GM12878 (cell line): ENCODE measurements around the gene KRTAP19-5. TPM values are rescaled to one million over a fixed set of nuclear protein-coding genes. Genes with fewer than 3 reads are reported as not detected.

ENCODE experiments used
- ATAC-seq: fragments of 200-7000 bp; cut with Tn5 transposase; 3 replicates; pipeline ENCODE4 v1.9.1; 2020; ENCODE audit warnings: mild to moderate bottlenecking, moderate library complexity
- BruUV-seq: library from RNA; stranded (reverse); fragments of 400-500 nt; replicated peaks from 2 replicates; lab custom pipeline; 2021; lab: Mats Ljungman, UMichigan
- CTCF ChIA-PET: fragments of 300-600 bp; sonication (Branson Sonifier 250); formaldehyde crosslinking; extraction: SDS; loops from one replicate; lab custom pipeline; 2021; ENCODE audit warnings: inconsistent platforms; lab: Yijun Ruan, JAX
- POLR2A ChIA-PET: fragments of 350-600 bp; formaldehyde crosslinking; extraction: SDS; loops from one replicate; lab custom pipeline; 2021; ENCODE audit warnings: inconsistent platforms; lab: Charles Lee
- RAD21 ChIA-PET: fragments of 300-600 bp; sonication (Branson Sonifier 250); formaldehyde crosslinking; loops from one replicate; lab custom pipeline; 2023; ENCODE audit warnings: antibody characterized with exemption; ENCODE audit not compliant: unreplicated experiment; lab: Charles Lee
- SMC1A ChIA-PET: fragments of 300-600 bp; sonication (Branson Sonifier 250); formaldehyde crosslinking; loops from one replicate; lab custom pipeline; 2023; ENCODE audit not compliant: unreplicated experiment, uncharacterized antibody; lab: Charles Lee
- DNase-seq: peaks from one replicate; pipeline ENCODE4 v3.0.0-alpha.2; 2011; ENCODE audit warnings: low read depth, low spot score
- FAIRE-seq: peaks from 3 replicates; lab custom pipeline; 2011; peaks lifted over from hg19 to GRCh38; lab: Jason Lieb, UNC
- H2AFZ ChIP-seq: 2 replicates; pipeline ENCODE4 v1.6.0; 2011; ENCODE audit warnings: low read depth, low read length, control low read depth; ENCODE audit not compliant: control insufficient read depth
- H3K27ac ChIP-seq: 2 replicates; pipeline ENCODE4 v1.5.1; 2011; ENCODE audit warnings: control low read depth; ENCODE audit not compliant: control insufficient read depth, insufficient read depth
- H3K27me3 ChIP-seq, 2 experiments: replicated peaks in 1 of 2; 2 replicates each; pipeline versions ENCODE4 v1.6.0 to v1.6.1; 2011; ENCODE audit warnings: low read length in 1 of 2; ENCODE audit not compliant: control insufficient read depth in 2 of 2, insufficient read depth in 2 of 2
- H3K36me3 ChIP-seq, 2 experiments: 2 replicates each; pipeline ENCODE4 v1.5.1; 2011; ENCODE audit warnings: low read length in 1 of 2; ENCODE audit not compliant: control insufficient read depth in 2 of 2, insufficient read depth in 2 of 2
- H3K4me1 ChIP-seq: 2 replicates; pipeline ENCODE4 v1.6.1; 2011; ENCODE audit warnings: mild to moderate bottlenecking, low read length, moderate library complexity, mixed read lengths; ENCODE audit not compliant: control insufficient read depth, insufficient read depth
- H3K4me2 ChIP-seq: 2 replicates; pipeline ENCODE4 v1.6.0; 2011; ENCODE audit warnings: control low read depth; ENCODE audit not compliant: control insufficient read depth, insufficient read depth
- H3K4me3 ChIP-seq: fragments of 200-600 bp; sonication (generic); 2 replicates; pipeline ENCODE4 v1.5.1; 2016
- H3K79me2 ChIP-seq: 2 replicates; pipeline ENCODE4 v1.6.0; 2011; ENCODE audit warnings: low read length; ENCODE audit not compliant: control insufficient read depth, insufficient read depth
- H3K9ac ChIP-seq: 2 replicates; pipeline ENCODE4 v1.8.0; 2011; ENCODE audit warnings: low read length, control low read depth, mixed read lengths; ENCODE audit not compliant: control insufficient read depth, insufficient read depth
- H3K9me3 ChIP-seq: replicated peaks from 3 replicates; pipeline ENCODE4 v1.5.1; 2011; ENCODE audit warnings: mild to moderate bottlenecking, low read length; ENCODE audit not compliant: control insufficient read depth, insufficient read depth
- H4K20me1 ChIP-seq: 2 replicates; pipeline ENCODE4 v1.6.0; 2011; ENCODE audit not compliant: control insufficient read depth, insufficient read depth
- BCL11A ChIP-seq: IDR thresholded peaks from 2 replicates; pipeline ENCODE4 v1.6.1; 2011; ENCODE audit warnings: low read depth, low read length
- CEBPB ChIP-seq, 2 experiments: fragments of 150-350 bp in 1 of 2; IDR thresholded peaks; 2 replicates each; pipeline ENCODE4 v1.6.1; 2012 to 2014; ENCODE audit warnings: low read depth in 2 of 2, low read length in 2 of 2, borderline replicate concordance in 1 of 2, inconsistent platforms in 1 of 2
- EP300 ChIP-seq, 2 experiments: fragments of 150-350 bp in 1 of 2; IDR thresholded peaks; 2 replicates each; pipeline ENCODE4 v1.6.1; 2011 to 2012; ENCODE audit warnings: low read depth in 2 of 2, low read length in 2 of 2, borderline replicate concordance in 1 of 2, improper control_type of control experiment in 1 of 2, inconsistent platforms in 1 of 2; ENCODE audit not compliant: control insufficient read depth in 1 of 2
- KDM1A ChIP-seq: fragments of 200-600 bp; sonication (generic); IDR thresholded peaks from 2 replicates; pipeline ENCODE4 v1.6.1; 2016; ENCODE audit warnings: borderline replicate concordance
- PAX5 ChIP-seq: IDR thresholded peaks from 2 replicates; pipeline ENCODE4 v1.6.1; 2011; ENCODE audit warnings: low read depth, low read length, borderline replicate concordance
- RAD21 ChIP-seq: IDR thresholded peaks from 2 replicates; pipeline ENCODE4 v1.6.1; 2011; ENCODE audit warnings: mild to moderate bottlenecking, low read depth, low read length, moderate library complexity; ENCODE audit not compliant: insufficient read depth
- SUPT20H ChIP-seq: IDR thresholded peaks from 2 replicates; pipeline ENCODE4 v1.6.1; 2011; ENCODE audit warnings: low read depth, mild to moderate bottlenecking, low read length, moderate library complexity, borderline replicate concordance; ENCODE audit not compliant: control insufficient read depth
- SUZ12 ChIP-seq: fragments of 200-600 bp; sonication (generic); IDR thresholded peaks from one replicate; pipeline ENCODE4 v1.6.1; 2018; ENCODE audit warnings: antibody characterized with exemption, mild to moderate bottlenecking; ENCODE audit not compliant: unreplicated experiment
- WGBS: methylation state at CpG from one replicate; pipeline ENCODE4 v1.1.6; 2016; ENCODE audit warnings: low lambda C conversion rate; ENCODE audit not compliant: insufficient replicate concordance, insufficient coverage; ENCODE audit errors: missing lambda C conversion rate; 5-methylcytosine and 5-hydroxymethylcytosine counted together
- in situ Hi-C: fragments of 300-500 bp; cut with MboI; formaldehyde crosslinking; loops from 9 replicates; pipeline ENCODE4 v1.14.3; 2018; ENCODE audit warnings: mixed read lengths
- intact Hi-C: fragments of 100-400 bp; cut with micrococcal nuclease; formaldehyde crosslinking; loops from one replicate; pipeline ENCODE4 v1.14.2; 2022; ENCODE audit not compliant: unreplicated experiment
- polyA plus RNA-seq, 11 experiments: library from polyadenylated mRNA; depleted of rRNA in 4 of 11; unstranded in 6 of 11; stranded (reverse) in 5 of 11; fragments of >200 nt; fragmentation: Nextera tagmentation in 4 of 11; fragmentation: Illumina TruSeq in 1 of 11; extraction: Ambion mirVana in 4 of 11; extraction: Trizol in 1 of 11; gene quantifications; 1 replicate in 1 of 11; 2 replicates in 10 of 11; pipeline versions ENCODE4 v1.2.1 to v1.2.3, GENCODE V29; 2011 to 2016; ENCODE audit warnings: inconsistent platforms in 2 of 11, missing spikeins in 2 of 11, low read depth in 1 of 11
- total RNA-seq, 4 experiments: library from RNA; depleted of rRNA in 3 of 4; stranded (reverse); fragments of >200 nt in 3 of 4; fragmentation: Illumina TruSeq in 1 of 4; extraction: Trizol in 1 of 4; gene quantifications; 2 replicates each; pipeline versions ENCODE4 v1.2.1 to v1.2.3, GENCODE V29; 2013 to 2021
- TF ChIP-seq, protein P1 (sequence below): fragments of 450-650 bp; IDR thresholded peaks from 2 replicates; pipeline ENCODE4 v1.6.1; 2016; ENCODE audit warnings: mild to moderate bottlenecking
- TF ChIP-seq, protein P2 (sequence below): IDR thresholded peaks from 2 replicates; pipeline ENCODE4 v1.6.1; 2012; ENCODE audit warnings: low read depth, low read length, improper control_type of control experiment
- TF ChIP-seq, protein P3 (sequence below): IDR thresholded peaks from 2 replicates; pipeline ENCODE4 v1.6.1; 2011; ENCODE audit warnings: mild to moderate bottlenecking, low read depth, low read length, moderate library complexity; ENCODE audit not compliant: insufficient replicate concordance
- TF ChIP-seq, protein P4 (sequence below): fragments of 150-350 bp; IDR thresholded peaks from 2 replicates; pipeline ENCODE4 v1.6.1; 2014; ENCODE audit warnings: mild to moderate bottlenecking, low read depth, low read length
- TF ChIP-seq, protein P5 (sequence below): IDR thresholded peaks from 2 replicates; pipeline ENCODE4 v1.6.1; 2011; ENCODE audit warnings: borderline replicate concordance, low read depth, mild to moderate bottlenecking, moderate library complexity, mixed read lengths, low read length; ENCODE audit not compliant: insufficient read depth; ENCODE audit errors: extremely low read length

The KRTAP19-5 gene
- total and polyA plus RNA-seq, 10 of the 15 experiments (the other 5 are each of a cell fraction or from before 2014, with no cell fraction given) = not detected

DNA sequence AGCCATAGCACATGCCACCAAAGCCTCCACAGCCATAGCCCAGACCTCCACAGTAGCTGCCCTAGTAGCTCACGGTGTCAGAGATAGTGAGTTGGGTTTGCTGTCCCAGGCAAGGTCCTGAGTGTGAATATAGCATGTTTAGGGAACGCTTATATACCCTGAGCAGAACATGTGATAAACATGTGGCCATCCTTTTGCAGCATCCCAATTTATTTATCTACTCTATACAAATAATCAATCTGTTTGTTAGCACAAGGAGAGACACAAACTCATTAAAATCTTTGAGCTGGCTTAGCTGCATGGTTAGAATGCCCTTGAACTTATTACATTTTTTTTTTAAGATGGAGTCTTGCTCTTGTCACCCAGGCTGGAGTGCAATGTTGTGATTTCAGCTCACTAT is 14.6 kb downstream of the KRTAP19-5 start, which contains the start of gene KRTAP19-2 (continued):
- TF ChIP-seq, protein P1, sequence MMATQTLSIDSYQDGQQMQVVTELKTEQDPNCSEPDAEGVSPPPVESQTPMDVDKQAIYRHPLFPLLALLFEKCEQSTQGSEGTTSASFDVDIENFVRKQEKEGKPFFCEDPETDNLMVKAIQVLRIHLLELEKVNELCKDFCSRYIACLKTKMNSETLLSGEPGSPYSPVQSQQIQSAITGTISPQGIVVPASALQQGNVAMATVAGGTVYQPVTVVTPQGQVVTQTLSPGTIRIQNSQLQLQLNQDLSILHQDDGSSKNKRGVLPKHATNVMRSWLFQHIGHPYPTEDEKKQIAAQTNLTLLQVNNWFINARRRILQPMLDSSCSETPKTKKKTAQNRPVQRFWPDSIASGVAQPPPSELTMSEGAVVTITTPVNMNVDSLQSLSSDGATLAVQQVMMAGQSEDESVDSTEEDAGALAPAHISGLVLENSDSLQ = no peak
- TF ChIP-seq PAX5 = no peak
- TF ChIP-seq KDM1A = no peak
- TF ChIP-seq, protein P2, sequence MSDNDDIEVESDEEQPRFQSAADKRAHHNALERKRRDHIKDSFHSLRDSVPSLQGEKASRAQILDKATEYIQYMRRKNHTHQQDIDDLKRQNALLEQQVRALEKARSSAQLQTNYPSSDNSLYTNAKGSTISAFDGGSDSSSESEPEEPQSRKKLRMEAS = no peak
- no peak for TF ChIP-seq EP300 (IDR thresholded peaks at IDR 0.05; ENCODE audit: borderline replicate concordance in 1 of 2, control insufficient read depth in 1 of 2, low read depth in 2 of 2, low read length in 2 of 2)
- TF ChIP-seq, all 136 proteins: peak for 0

DNA sequence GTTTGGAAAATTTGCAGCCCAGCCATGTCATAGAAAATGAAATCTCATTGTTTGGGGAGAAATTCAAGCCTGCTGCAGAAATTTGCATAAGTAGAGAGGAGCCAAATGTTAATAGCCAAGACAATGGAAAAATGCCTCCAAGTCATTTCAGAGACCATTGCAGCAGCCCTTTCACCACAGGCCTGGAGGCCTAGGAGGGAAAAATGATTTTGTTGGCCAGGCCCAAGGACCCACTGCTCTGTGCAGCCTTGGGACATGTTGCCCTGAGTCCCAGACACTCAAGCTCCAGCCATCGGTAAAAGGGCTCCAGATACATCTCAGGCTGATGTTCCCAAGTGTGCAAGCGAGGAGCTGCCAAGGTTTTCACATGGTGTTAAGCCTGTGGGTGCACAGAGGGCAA is 15.8 kb downstream of the KRTAP19-5 start:
- no peak for FAIRE-seq
- Histone ChIP-seq H3K79me2 (no peaks in the 10 kb centered on the region), H3K9me3 (no peaks in the 10 kb centered on the region; the same call in 2 of the 3 replicates), H3K4me2 (no peak overlapping the region), H3K4me3 (no peak overlapping the region), H3K4me1 (no peaks in the 10 kb centered on the region), H3K9ac (no peak overlapping the region), H3K27ac (no peak overlapping the region), H3K27me3 (no peaks in the 10 kb centered on the region), H4K20me1 (no peaks in the 10 kb centered on the region), H2AFZ (no peak overlapping the region), H3K36me3 (no peaks in the 10 kb centered on the region)
- WGBS = 0% methylated on average over 2 of the region's 2 CpGs
- ChIA-PET CTCF (interaction anchor here (0.6 kb wide), 1 partner anchor 160 kb away, joined by 3 read pairs; no protein-coding TSS in a partner anchor), POLR2A (no interaction called here), SMC1A (no interaction called here), RAD21 (no interaction called here)
- in situ Hi-C loops (no loop called here), intact Hi-C loops (no loop called here)
- no peak for DNase-seq
- no TSS peak for BruUV-seq
- no peak for ATAC-seq
- TF ChIP-seq RAD21 (no peak), CEBPB (IDR thresholded peaks at IDR 0.05; ENCODE audit: borderline replicate concordance in 1 of 2, low read depth in 2 of 2, low read length in 2 of 2) (no peak), BCL11A (no peak), SUZ12 (no peak), SUPT20H (no peak)
- TF ChIP-seq, protein P3, sequence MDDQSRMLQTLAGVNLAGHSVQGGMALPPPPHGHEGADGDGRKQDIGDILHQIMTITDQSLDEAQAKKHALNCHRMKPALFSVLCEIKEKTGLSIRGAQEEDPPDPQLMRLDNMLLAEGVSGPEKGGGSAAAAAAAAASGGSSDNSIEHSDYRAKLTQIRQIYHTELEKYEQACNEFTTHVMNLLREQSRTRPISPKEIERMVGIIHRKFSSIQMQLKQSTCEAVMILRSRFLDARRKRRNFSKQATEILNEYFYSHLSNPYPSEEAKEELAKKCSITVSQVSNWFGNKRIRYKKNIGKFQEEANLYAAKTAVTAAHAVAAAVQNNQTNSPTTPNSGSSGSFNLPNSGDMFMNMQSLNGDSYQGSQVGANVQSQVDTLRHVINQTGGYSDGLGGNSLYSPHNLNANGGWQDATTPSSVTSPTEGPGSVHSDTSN = no peak
- TF ChIP-seq, protein P4, sequence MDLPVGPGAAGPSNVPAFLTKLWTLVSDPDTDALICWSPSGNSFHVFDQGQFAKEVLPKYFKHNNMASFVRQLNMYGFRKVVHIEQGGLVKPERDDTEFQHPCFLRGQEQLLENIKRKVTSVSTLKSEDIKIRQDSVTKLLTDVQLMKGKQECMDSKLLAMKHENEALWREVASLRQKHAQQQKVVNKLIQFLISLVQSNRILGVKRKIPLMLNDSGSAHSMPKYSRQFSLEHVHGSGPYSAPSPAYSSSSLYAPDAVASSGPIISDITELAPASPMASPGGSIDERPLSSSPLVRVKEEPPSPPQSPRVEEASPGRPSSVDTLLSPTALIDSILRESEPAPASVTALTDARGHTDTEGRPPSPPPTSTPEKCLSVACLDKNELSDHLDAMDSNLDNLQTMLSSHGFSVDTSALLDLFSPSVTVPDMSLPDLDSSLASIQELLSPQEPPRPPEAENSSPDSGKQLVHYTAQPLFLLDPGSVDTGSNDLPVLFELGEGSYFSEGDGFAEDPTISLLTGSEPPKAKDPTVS = no peak
- TF ChIP-seq, protein P5, sequence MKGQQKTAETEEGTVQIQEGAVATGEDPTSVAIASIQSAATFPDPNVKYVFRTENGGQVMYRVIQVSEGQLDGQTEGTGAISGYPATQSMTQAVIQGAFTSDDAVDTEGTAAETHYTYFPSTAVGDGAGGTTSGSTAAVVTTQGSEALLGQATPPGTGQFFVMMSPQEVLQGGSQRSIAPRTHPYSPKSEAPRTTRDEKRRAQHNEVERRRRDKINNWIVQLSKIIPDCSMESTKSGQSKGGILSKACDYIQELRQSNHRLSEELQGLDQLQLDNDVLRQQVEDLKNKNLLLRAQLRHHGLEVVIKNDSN = no peak
